Spinal cord (tissue), 10 donors: ENCODE measurements around the gene PHB1. TPM values are rescaled to one million over a fixed set of nuclear protein-coding genes. Genes with fewer than 3 reads are reported as not detected.
A peak's percentile ranks its signal among the peaks of the same experiment; 100 is the strongest.

ENCODE experiments used
- DNase-seq, 6 donors: peaks; one replicate each; pipeline versions ENCODE4 v3.0.0 to v3.0.0-alpha.2; 2013 to 2015; ENCODE audit warnings: low spot score in 6 of 6, low read depth in 4 of 6
- H3K27ac ChIP-seq: one replicate; pipeline ENCODE4 v1.5.1; 2013; ENCODE audit warnings: low read depth, low read length, control low read depth
- H3K27me3 ChIP-seq: one replicate; pipeline ENCODE4 v1.6.1; 2013; ENCODE audit warnings: low read length; ENCODE audit not compliant: control insufficient read depth, insufficient read depth
- H3K36me3 ChIP-seq: one replicate; pipeline ENCODE4 v1.6.1; 2013; ENCODE audit warnings: low read length; ENCODE audit not compliant: control insufficient read depth, insufficient read depth
- H3K4me1 ChIP-seq: one replicate; pipeline ENCODE4 v1.6.1; 2013; ENCODE audit warnings: low read length; ENCODE audit not compliant: control insufficient read depth, insufficient read depth
- H3K4me3 ChIP-seq: one replicate; pipeline ENCODE4 v1.5.1; 2013; ENCODE audit warnings: low read depth, low read length, control low read depth
- H3K9me3 ChIP-seq: one replicate; pipeline ENCODE4 v1.6.1; 2013; ENCODE audit warnings: low read length; ENCODE audit not compliant: control insufficient read depth, insufficient read depth
- WGBS: methylation state at CpG from one replicate; pipeline ENCODE4 v1.1.5; 2013; ENCODE audit warnings: missing lambda C conversion rate; ENCODE audit not compliant: insufficient coverage; 5-methylcytosine and 5-hydroxymethylcytosine counted together
- polyA plus RNA-seq, 2 donors: library from polyadenylated mRNA; unstranded; fragments of 120-200 nt; gene quantifications; one replicate each; pipeline ENCODE4 v1.2.1, GENCODE V29; 2013; ENCODE audit not compliant: insufficient read length in 2 of 2
- total RNA-seq, 2 donors: library from RNA; depleted of rRNA in 1 of 2; stranded (reverse); fragments of 120-200 nt in 1 of 2; fragments of >200 nt in 1 of 2; gene quantifications; one replicate each; pipeline versions ENCODE4 v1.2.3 to v1.2.4, GENCODE V29; 2013 to 2014
- donor health status: healthy.

The PHB1 gene
- total and polyA plus RNA-seq, 4 donors = 59.1 to 152 (median 134) TPM

DNA sequence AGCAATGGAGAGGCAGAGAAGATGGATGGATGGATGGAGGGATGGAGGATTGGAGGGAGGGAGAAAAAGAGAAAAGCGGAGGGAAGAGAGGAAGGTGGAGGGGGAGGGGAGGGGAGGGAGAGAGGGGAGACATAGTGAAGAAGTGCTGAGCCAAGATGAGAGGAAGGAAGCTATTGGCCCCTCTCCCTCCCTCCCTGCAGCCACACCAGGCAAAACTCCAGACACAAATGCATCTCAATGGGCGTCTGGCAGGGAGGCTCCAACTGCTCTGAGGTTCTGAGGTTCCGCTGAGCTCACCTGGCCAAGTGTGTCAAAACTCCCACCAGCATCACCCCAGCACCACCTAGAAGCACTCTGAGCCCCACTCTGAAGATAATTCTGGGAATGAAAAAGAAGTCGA, 26.9 kb upstream of the PHB1 start:
- Histone ChIP-seq H3K36me3 (no peaks in the 10 kb centered on the region), H3K4me1 (peaks cover 32% of the 10 kb centered on the region), H3K4me3 (no peak overlapping the region), H3K9me3 (no peaks in the 10 kb centered on the region), H3K27me3 (peaks cover 19% of the 10 kb centered on the region), H3K27ac (no peak overlapping the region)
- 74% methylated on average over 3 of the region's 4 CpGs for WGBS
- peak in 1 of 6 donors; percentile 35 for DNase-seq

DNA sequence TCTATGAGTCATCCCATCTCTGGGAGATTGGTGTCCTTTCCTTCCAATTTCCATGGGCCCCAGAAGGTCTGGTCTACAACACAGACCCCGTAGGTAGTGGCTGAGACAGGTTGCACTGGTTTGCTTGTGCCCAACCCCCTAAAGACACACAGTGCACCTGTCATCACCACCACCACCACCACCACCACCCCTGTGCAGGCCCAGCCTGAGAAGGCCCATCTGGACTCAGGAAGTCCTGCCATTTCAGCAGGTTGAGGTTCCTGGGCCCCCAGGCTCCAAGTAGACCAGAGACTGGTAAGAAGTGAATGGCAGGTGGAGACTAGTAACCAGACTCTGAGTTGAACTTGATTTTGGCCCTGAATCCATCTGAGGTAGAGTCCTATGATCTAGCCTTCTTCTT, 25.9 kb upstream of the PHB1 start:
- no peaks in the 10 kb centered on the region for H3K36me3 ChIP-seq
- H3K9me3 ChIP-seq = no peaks in the 10 kb centered on the region
- H3K4me1 ChIP-seq = peaks cover 32% of the 10 kb centered on the region
- no CpG with 5 or more reads among the region's 1 CpG for WGBS
- no peak for DNase-seq
- peaks cover 19% of the 10 kb centered on the region for H3K27me3 ChIP-seq
- H3K27ac ChIP-seq = no peak overlapping the region
- no peak overlapping the region for H3K4me3 ChIP-seq

DNA sequence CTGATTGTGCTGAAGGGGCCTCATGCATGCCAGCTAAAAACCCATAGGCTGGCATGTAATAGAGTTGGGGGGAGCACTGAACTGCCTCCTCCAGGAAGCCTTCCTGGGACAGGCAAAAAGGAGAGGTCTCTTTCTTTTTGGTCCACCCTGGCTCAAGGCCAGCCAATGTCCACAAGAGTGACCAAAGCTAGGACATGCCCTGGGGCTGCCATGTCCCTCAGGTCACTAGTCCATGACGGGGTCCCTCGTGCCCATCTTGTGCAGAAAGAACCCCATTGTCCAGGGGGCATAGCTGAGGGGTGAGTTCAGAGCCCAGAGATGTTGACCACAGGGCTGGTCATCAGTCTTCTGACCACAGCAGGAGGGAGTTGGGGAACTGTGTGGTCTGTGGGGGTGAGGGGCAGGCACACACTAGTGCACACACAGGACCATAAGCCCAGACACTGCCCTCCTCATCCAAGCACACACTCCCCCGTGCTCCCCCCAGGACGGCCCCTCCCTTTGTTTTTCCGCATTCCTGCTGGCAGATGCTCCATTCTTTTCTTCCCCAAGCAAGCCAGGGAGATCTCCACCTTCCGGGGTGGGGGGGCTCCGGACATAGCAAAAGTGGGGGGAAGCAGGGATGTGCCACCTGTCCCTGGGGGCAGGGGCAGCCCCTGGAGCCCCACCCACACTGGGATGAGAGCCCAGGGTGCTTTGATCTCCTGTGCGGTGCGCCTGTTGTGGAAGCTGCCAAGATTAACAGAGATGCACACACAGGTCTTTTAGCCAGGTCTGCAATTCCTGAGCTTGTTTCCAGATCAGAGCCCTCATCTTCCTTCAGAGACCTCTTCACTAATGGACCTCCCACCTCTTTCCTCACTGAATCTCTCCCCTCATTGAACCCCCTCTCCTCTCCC, 25.2 kb upstream of the PHB1 start:
- Histone ChIP-seq H3K27me3 (peaks cover 19% of the 10 kb centered on the region), H3K27ac (no peak overlapping the region), H3K9me3 (no peaks in the 10 kb centered on the region), H3K4me3 (no peak overlapping the region), H3K36me3 (no peaks in the 10 kb centered on the region), H3K4me1 (peaks cover 32% of the 10 kb centered on the region)
- WGBS = 56% methylated on average over 4 of the region's 9 CpGs
- no peak for DNase-seq

DNA sequence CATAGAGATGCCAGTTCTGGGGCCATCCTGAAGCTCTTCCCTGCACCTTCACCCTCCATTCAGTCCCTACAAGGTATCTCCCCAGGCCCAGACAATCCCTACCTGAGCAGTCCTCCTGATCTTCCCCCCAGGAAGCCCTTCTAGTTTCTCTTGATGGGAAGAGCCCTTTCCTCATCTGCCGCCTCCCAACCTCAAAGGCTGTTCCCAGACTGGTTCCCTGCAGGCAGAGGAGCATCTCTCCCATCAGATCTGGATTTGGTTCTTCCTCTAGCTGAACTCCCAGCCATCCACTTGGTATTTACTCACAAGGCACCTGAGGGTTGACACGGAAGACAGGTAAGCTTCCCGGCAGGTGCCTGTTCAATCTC, 24.6 kb upstream of the PHB1 start:
- DNase-seq = no peak
- H3K4me3 ChIP-seq = no peak overlapping the region
- H3K27ac ChIP-seq = peak overlapping the region; percentile 47
- peaks cover 32% of the 10 kb centered on the region for H3K4me1 ChIP-seq
- peaks cover 19% of the 10 kb centered on the region for H3K27me3 ChIP-seq
- 84% methylated on average over 3 of the region's 3 CpGs for WGBS
- no peaks in the 10 kb centered on the region for H3K9me3 ChIP-seq
- no peaks in the 10 kb centered on the region for H3K36me3 ChIP-seq

DNA sequence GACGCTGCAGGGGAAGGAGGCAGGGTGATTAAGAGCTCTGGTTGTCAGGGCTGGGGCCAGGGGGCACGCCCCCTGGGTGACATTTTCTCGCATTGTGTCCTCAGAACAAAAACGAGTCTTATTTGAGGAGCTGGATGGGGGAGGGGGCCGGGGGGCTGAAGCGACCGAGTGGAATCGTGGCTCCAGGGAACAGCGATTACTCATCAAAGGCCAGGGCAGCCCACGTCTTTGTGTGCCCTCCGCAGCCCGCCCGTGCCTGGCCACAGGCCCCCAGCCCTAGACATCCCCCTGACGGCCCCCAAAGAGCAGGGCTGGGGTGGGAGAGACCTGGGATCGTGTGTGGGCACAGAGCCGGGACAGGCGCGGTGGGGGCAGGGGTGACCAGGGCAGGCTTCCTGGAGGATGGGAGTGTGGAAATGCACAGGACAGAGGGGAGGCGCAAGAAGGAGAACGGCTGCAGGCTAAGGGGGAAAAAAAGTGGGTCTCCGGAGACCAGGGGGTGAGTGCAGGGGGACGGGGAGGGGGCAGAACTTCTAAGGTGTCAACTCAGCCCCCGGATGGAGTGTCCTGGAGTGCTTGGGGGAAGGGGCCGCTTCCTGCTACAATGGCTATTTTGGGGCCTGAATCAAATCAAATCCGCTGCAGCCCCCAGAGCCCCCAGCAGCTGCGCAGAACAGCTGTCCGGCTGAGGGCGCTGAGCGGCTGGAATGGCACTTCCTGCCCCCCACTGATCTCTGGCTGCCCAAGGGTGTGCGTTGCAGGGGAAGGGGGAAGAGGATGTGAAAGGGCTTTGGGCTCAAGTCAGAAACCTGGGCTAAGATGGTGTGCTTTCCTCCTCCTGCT, 24.0 kb upstream of the PHB1 start:
- WGBS = 10% methylated on average over 29 of the region's 30 CpGs
- Histone ChIP-seq H3K4me1 (peaks cover 32% of the 10 kb centered on the region), H3K9me3 (no peaks in the 10 kb centered on the region), H3K27me3 (peaks cover 19% of the 10 kb centered on the region), H3K27ac (peak overlapping the region; percentile 47), H3K4me3 (no peak overlapping the region), H3K36me3 (no peaks in the 10 kb centered on the region)
- peak in 1 of 6 donors; percentile 46 for DNase-seq

DNA sequence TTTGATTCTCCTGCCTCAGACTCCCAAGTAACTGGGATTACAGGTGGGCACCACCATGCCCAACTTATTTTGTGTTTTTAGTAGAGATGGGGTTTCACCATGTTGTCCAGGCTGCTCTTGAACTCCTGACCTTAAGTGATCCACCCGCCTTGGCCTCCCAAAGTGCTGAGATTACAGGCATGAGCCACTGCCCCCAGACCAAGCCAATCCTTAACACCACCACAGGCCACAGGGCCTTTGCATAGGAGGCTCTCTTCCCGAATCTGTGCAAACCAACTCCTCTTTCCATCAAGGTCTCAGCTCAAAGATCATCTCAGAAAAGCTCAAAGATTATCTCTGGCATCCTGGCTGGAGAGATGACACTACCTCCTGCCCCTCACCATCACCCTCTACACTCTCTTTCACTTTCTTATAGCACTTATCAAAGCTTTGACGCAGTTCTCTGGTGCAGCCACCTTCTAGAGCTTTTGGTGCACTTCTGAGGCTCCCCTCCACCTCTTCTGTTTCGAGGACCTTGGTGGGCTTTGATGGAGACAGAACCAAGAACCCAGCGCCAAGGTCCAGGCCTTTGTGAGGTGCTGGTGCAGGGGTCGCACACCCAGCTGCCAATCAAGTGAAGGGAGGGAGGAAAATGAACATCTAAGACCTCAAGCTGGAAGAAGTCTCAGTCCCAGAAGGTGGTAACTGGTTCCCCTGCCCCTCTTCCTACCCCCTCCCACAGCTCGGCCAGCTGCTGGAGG, 23.2 kb upstream of the PHB1 start:
- Histone ChIP-seq H3K27ac (no peak overlapping the region), H3K4me3 (no peak overlapping the region), H3K36me3 (no peaks in the 10 kb centered on the region), H3K4me1 (peaks cover 32% of the 10 kb centered on the region), H3K9me3 (no peaks in the 10 kb centered on the region), H3K27me3 (peaks cover 19% of the 10 kb centered on the region)
- WGBS = 75% methylated on average over 5 of the region's 7 CpGs
- no peak for DNase-seq

DNA sequence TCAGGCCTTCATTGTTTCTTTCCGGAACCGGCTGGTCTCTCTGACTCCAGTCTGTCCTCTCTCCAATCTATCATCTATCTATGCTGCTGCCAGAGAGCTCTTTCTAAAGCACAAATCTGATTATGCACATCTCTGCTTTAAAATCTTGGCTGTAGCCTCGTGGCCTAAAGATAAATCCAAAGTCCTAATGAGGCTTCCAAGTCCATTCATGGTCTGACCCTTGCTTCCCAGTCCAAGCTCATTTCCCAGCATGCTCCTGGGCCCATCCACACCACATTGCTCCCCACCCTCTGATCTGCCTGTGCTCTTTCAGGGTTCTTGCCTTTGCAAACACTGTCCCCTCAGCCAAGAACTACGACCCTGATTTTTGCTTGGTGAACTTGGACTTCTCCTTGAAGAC, 21.5 kb upstream of the PHB1 start:
- Histone ChIP-seq H3K27ac (no peak overlapping the region), H3K4me3 (no peak overlapping the region), H3K36me3 (no peaks in the 10 kb centered on the region), H3K4me1 (peaks cover 25% of the 10 kb centered on the region), H3K27me3 (peaks cover 19% of the 10 kb centered on the region), H3K9me3 (no peaks in the 10 kb centered on the region)
- 63% methylated on average over 4 of the region's 4 CpGs for WGBS
- no peak for DNase-seq

DNA sequence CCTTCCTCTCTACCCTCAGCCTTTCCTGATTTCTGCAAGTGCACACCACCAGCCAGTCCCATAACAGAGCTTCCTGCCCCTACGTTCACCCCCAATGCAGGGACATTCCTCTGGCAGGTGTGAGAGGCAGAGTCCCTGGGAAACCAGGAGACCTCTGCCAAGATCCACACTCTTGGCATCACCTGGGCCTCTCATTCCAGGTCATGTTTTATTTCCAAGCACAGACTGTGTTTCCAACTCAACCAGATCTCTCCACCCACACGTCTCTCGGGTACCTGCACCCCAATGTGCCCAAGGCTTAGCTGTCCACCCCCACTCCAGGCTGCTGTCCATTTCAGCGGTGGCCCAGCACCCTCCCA, 21.0 kb upstream of the PHB1 start:
- Histone ChIP-seq H3K27me3 (peaks cover 19% of the 10 kb centered on the region), H3K27ac (no peak overlapping the region), H3K4me1 (peaks cover 22% of the 10 kb centered on the region), H3K4me3 (no peak overlapping the region), H3K36me3 (no peaks in the 10 kb centered on the region), H3K9me3 (no peaks in the 10 kb centered on the region)
- 61% methylated on average over 4 of the region's 4 CpGs for WGBS
- no peak for DNase-seq

DNA sequence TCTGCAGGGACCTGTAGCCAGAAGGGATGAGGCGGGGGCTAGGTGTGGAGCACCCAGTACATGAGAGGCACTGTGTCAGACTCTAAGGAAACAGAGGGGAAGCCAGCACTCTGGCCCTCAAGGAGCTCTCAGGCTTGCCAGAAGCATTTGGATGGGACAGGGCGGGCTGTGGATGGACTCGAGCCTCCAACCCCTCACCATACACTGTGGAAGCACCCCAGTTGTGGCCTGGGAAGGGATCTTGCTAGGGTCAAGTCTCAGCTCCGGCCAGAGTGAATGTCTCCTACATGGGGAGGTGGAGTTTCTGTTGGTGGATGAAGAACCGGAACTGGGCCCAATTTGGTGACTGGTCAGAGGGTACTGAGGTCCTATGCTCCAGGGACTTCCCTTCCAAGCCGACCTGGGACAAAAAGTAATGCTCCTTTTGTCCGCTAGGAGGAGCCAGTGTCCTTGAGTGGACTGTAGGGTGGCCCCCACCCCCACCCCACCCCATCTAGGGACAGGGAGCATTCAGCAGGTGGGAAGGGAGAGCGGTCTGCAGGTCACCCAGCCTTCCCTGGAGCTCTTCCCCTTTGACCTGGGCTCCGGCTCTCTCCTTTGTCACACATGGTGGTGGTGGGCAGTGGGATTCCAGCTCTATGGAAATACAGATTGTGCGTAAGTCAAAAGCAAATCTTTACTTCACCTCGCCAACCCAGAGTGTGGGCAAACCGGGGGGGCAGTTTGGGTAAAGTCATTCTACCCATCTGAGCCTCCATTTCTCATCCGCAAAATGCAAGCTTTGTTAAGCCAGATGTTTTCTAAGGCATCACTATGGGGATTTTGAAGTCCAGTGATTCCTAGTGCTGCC, 20.4 kb upstream of the PHB1 start:
- no peaks in the 10 kb centered on the region for H3K36me3 ChIP-seq
- H3K27me3 ChIP-seq = peaks cover 18% of the 10 kb centered on the region
- H3K9me3 ChIP-seq = no peaks in the 10 kb centered on the region
- H3K4me1 ChIP-seq = peaks cover 20% of the 10 kb centered on the region
- peak in 2 of 6 donors; percentile 37 to 51 for DNase-seq
- 62% methylated on average over 6 of the region's 13 CpGs for WGBS
- no peak overlapping the region for H3K4me3 ChIP-seq
- no peak overlapping the region for H3K27ac ChIP-seq
